ENCODE measurements around the gene BMP7. TPM values are rescaled to one million over a fixed set of nuclear protein-coding genes. Genes with fewer than 3 reads are reported as not detected.

Gene BMP7
- total RNA-seq, 1 donor: not detected

DNA sequence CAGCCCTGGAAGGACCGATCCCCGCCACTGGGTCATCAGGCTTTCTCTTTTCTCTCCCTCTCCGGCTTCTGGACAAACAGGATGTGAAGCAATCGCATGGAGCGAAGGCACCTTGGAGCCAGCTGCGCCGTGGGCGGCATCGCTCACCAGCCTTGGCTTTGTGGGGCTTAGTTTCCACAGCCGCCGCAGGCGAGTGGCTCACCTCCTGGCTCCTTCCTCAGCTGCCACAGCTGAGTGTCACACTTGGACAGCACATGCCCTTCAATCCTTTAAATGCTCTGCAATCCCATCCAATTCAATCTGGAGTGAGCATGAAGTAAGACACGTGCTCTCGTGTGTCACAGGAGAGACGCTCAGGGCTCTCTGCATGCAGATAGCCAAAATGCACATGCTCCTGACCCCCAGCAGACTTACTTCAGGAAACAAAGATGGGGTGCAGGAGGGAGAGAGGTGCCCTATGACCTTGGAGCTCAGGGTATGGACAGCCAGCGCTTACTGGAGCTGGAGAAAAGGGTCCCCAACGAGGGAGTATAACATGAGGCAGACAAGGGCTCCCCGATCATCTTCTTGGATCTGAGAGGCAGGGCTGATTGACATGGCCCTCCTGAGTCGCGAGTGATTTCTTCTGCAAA lies 70.9 kb downstream of the BMP7 start:
- H3K9me3 ChIP-seq (ENCODE audit: low read depth, low read length): no peaks in the 10 kb centered on the region
- H3K4me3 ChIP-seq (ENCODE audit: insufficient read depth, low read length): no peak overlapping the region
- DNase-seq (ENCODE audit: insufficient read length, low spot score, missing footprints): no peak
- no peaks in the 10 kb centered on the region for H4K20me1 ChIP-seq (ENCODE audit: insufficient read depth, low read length)
- no peaks in the 10 kb centered on the region for H3K4me1 ChIP-seq (ENCODE audit: insufficient read depth, low read length)
- no peaks in the 10 kb centered on the region for H3K27me3 ChIP-seq (ENCODE audit: insufficient read depth, low read length)
- no peak overlapping the region for H3K27ac ChIP-seq (ENCODE audit: low read depth, low read length)
- H3K4me2 ChIP-seq (ENCODE audit: insufficient read depth, low read length): no peak overlapping the region
- no peak overlapping the region for H2AFZ ChIP-seq (ENCODE audit: low read length)
- TF ChIP-seq, protein P1, sequence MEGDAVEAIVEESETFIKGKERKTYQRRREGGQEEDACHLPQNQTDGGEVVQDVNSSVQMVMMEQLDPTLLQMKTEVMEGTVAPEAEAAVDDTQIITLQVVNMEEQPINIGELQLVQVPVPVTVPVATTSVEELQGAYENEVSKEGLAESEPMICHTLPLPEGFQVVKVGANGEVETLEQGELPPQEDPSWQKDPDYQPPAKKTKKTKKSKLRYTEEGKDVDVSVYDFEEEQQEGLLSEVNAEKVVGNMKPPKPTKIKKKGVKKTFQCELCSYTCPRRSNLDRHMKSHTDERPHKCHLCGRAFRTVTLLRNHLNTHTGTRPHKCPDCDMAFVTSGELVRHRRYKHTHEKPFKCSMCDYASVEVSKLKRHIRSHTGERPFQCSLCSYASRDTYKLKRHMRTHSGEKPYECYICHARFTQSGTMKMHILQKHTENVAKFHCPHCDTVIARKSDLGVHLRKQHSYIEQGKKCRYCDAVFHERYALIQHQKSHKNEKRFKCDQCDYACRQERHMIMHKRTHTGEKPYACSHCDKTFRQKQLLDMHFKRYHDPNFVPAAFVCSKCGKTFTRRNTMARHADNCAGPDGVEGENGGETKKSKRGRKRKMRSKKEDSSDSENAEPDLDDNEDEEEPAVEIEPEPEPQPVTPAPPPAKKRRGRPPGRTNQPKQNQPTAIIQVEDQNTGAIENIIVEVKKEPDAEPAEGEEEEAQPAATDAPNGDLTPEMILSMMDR (IDR thresholded peaks at IDR 0.05; ENCODE audit: extremely low read depth, low read depth, low read length): no peak
- no peaks in the 10 kb centered on the region for H3K79me2 ChIP-seq (ENCODE audit: insufficient read depth, low read length)
- H3K36me3 ChIP-seq (ENCODE audit: insufficient read depth, low read length): no peaks in the 10 kb centered on the region

DNA sequence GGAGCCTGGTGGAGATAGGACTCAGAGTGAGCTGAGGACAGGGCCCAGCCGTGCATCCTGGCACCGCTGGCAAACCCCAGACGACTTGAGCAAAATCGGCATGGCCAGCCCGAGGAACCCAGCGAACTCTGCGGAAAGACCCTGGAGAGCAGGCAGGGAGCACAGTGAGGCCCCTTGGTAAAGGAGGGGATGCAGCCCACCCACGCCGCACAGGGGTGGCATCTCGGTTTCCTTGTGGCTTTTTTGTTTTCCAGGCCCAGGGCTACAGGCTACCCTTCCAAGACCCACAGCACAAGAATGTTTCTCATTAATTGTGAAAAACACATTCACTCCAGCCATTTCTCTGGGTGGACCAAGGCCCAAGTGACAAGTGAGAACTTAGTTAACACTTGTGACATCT lies 71.4 kb downstream of the BMP7 start:
- Histone ChIP-seq H3K4me1 (ENCODE audit: insufficient read depth, low read length) (no peaks in the 10 kb centered on the region), H3K36me3 (ENCODE audit: insufficient read depth, low read length) (no peaks in the 10 kb centered on the region), H2AFZ (ENCODE audit: low read length) (no peak overlapping the region), H3K4me3 (ENCODE audit: insufficient read depth, low read length) (no peak overlapping the region), H4K20me1 (ENCODE audit: insufficient read depth, low read length) (no peaks in the 10 kb centered on the region), H3K27ac (ENCODE audit: low read depth, low read length) (no peak overlapping the region), H3K79me2 (ENCODE audit: insufficient read depth, low read length) (no peaks in the 10 kb centered on the region), H3K27me3 (ENCODE audit: insufficient read depth, low read length) (no peaks in the 10 kb centered on the region), H3K9me3 (ENCODE audit: low read depth, low read length) (no peaks in the 10 kb centered on the region), H3K4me2 (ENCODE audit: insufficient read depth, low read length) (no peak overlapping the region)
- no peak for DNase-seq (ENCODE audit: insufficient read length, low spot score, missing footprints)
- TF ChIP-seq, protein P1 (IDR thresholded peaks at IDR 0.05; ENCODE audit: extremely low read depth, low read depth, low read length): no peak

DNA sequence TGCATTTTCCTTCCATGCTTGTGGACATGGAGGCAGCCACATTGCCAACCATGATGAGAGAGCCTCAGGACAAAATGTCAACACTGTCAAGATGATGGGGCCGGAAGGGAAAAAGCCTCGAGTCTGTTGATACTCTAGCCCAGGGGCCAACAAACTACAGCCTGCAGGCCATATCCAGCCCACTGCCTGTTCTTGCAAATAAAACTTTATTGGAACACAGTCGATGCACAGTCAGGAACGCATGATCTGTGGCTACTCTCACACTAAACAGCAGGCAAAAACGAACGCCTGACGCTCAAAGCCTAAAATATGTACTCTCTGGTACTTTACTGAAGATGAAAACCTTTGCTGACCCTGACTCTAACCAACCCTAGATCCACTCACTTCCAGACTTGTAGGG lies 72.3 kb downstream of the BMP7 start:
- H3K27me3 ChIP-seq (ENCODE audit: insufficient read depth, low read length): no peaks in the 10 kb centered on the region
- H2AFZ ChIP-seq (ENCODE audit: low read length): no peak overlapping the region
- H3K36me3 ChIP-seq (ENCODE audit: insufficient read depth, low read length): no peaks in the 10 kb centered on the region
- no peak overlapping the region for H3K27ac ChIP-seq (ENCODE audit: low read depth, low read length)
- no peak overlapping the region for H3K4me3 ChIP-seq (ENCODE audit: insufficient read depth, low read length)
- TF ChIP-seq, protein P1 (IDR thresholded peaks at IDR 0.05; ENCODE audit: extremely low read depth, low read depth, low read length): no peak
- H3K79me2 ChIP-seq (ENCODE audit: insufficient read depth, low read length): no peaks in the 10 kb centered on the region
- H3K4me2 ChIP-seq (ENCODE audit: insufficient read depth, low read length): no peak overlapping the region
- no peak for DNase-seq (ENCODE audit: insufficient read length, low spot score, missing footprints)
- no peaks in the 10 kb centered on the region for H3K4me1 ChIP-seq (ENCODE audit: insufficient read depth, low read length)
- no peaks in the 10 kb centered on the region for H3K9me3 ChIP-seq (ENCODE audit: low read depth, low read length)
- no peaks in the 10 kb centered on the region for H4K20me1 ChIP-seq (ENCODE audit: insufficient read depth, low read length)

DNA sequence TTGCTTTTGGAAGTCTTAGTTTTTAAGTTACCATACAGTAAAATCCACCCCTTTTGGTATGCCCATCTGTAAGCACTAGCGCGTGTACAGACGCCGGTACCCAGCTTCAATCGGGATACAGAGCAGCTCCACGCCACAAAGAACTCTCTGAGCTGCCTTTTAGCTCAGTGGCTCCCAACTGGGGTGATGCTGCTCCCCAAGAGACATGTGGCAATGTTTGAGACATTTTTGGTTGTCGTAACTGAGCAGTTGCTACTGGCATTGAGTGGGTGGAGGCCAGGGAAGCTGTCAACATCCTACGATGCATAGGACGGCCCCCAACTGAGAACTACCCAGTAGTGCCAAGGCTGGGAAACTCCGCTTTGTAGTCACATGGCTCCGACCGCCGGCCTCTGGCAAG lies 73.3 kb downstream of the BMP7 start:
- Histone ChIP-seq H3K36me3 (ENCODE audit: insufficient read depth, low read length) (no peaks in the 10 kb centered on the region), H3K27me3 (ENCODE audit: insufficient read depth, low read length) (no peaks in the 10 kb centered on the region), H3K79me2 (ENCODE audit: insufficient read depth, low read length) (no peaks in the 10 kb centered on the region), H3K4me1 (ENCODE audit: insufficient read depth, low read length) (no peaks in the 10 kb centered on the region), H3K4me3 (ENCODE audit: insufficient read depth, low read length) (no peak overlapping the region), H4K20me1 (ENCODE audit: insufficient read depth, low read length) (no peaks in the 10 kb centered on the region), H3K9me3 (ENCODE audit: low read depth, low read length) (no peaks in the 10 kb centered on the region), H2AFZ (ENCODE audit: low read length) (no peak overlapping the region), H3K4me2 (ENCODE audit: insufficient read depth, low read length) (no peak overlapping the region), H3K27ac (ENCODE audit: low read depth, low read length) (no peak overlapping the region)
- TF ChIP-seq, protein P1 (IDR thresholded peaks at IDR 0.05; ENCODE audit: extremely low read depth, low read depth, low read length): no peak
- DNase-seq (ENCODE audit: insufficient read length, low spot score, missing footprints): no peak

Data from osteoblast (primary cell).